Tibial nerve (tissue), 4 donors: ENCODE data around the gene PTPRG. TPM values are rescaled to one million over a fixed set of nuclear protein-coding genes. Genes with fewer than 3 reads are reported as not detected.

Experiments used
- DNase-seq, 2 donors: peaks; one replicate each; pipeline ENCODE4 v3.0.0-alpha.2; 2019; ENCODE audit warnings: low spot score in 2 of 2
- H3K27ac ChIP-seq, 4 donors: fragments of 200-600 bp; sonication (generic) in 3 of 4; one replicate each; pipeline ENCODE4 v1.5.1; 2017 to 2019; ENCODE audit warnings: mild to moderate bottlenecking in 1 of 4
- H3K27me3 ChIP-seq, 2 donors: fragments of 200-600 bp; sonication (generic) in 1 of 2; one replicate each; pipeline versions ENCODE4 v1.5.1 to v1.6.0; 2017 to 2019
- H3K36me3 ChIP-seq, 3 donors: fragments of 200-600 bp; sonication (generic); one replicate each; pipeline ENCODE4 v1.5.1; 2018 to 2019
- H3K4me1 ChIP-seq, 4 donors: fragments of 200-600 bp; sonication (generic) in 3 of 4; one replicate each; pipeline ENCODE4 v1.5.1; 2017 to 2019
- H3K4me3 ChIP-seq, 4 donors: fragments of 200-600 bp; sonication (generic) in 3 of 4; one replicate each; pipeline ENCODE4 v1.5.1; 2017 to 2019; ENCODE audit warnings: mild to moderate bottlenecking in 1 of 4, moderate library complexity in 1 of 4
- H3K9me3 ChIP-seq, 4 donors: fragments of 200-600 bp; sonication (generic) in 3 of 4; one replicate each; pipeline ENCODE4 v1.5.1; 2017 to 2019
- EP300 ChIP-seq, 2 donors: sonication (generic); formaldehyde crosslinking; IDR thresholded peaks; one replicate each; pipeline ENCODE4 v1.6.1; 2017; ENCODE audit warnings: antibody characterized with exemption in 2 of 2, mild to moderate bottlenecking in 1 of 2
- POLR2A ChIP-seq, 2 donors: fragments of 450-650 bp; IDR thresholded peaks; one replicate each; pipeline ENCODE4 v1.6.1; 2017; ENCODE audit warnings: antibody characterized with exemption in 2 of 2, mild to moderate bottlenecking in 2 of 2, moderate library complexity in 2 of 2
- WGBS, 2 donors: methylation state at CpG; one replicate each; pipeline ENCODE4 v1.1.5; 2018; 5-methylcytosine and 5-hydroxymethylcytosine counted together
- total RNA-seq, 4 donors: library from RNA; depleted of rRNA; stranded (reverse); fragments of >200 nt; gene quantifications; one replicate each; pipeline ENCODE4 v1.1.0, GENCODE V29; 2016
- TF ChIP-seq, protein P1 (sequence below), 5 experiments: fragments of 200-600 bp in 3 of 5; fragments of 450-650 bp in 2 of 5; sonication (generic) in 3 of 5; IDR thresholded peaks; one replicate each; pipeline ENCODE4 v1.5.1; 2016 to 2019; ENCODE audit warnings: antibody characterized with exemption in 5 of 5, mild to moderate bottlenecking in 3 of 5, moderate library complexity in 2 of 5

PTPRG gene
- total RNA-seq, 4 donors from 2014 or later, result 112 to 174 (median 121) TPM

- Histone ChIP-seq H3K36me3 (no peaks in the 10 kb centered on the region), H3K27me3 (no peaks in the 10 kb centered on the region), H3K27ac (no peak overlapping the region), H3K4me1 (peaks cover 0 to 11% (median 0%) of the 10 kb centered on the region in 4 donors), H3K4me3 (no peak overlapping the region), H3K9me3 (no peaks in the 10 kb centered on the region)
- no peak for TF ChIP-seq EP300 (IDR thresholded peaks at IDR 0.05)
- no peak for TF ChIP-seq POLR2A (IDR thresholded peaks at IDR 0.05)
- TF ChIP-seq, protein P1, sequence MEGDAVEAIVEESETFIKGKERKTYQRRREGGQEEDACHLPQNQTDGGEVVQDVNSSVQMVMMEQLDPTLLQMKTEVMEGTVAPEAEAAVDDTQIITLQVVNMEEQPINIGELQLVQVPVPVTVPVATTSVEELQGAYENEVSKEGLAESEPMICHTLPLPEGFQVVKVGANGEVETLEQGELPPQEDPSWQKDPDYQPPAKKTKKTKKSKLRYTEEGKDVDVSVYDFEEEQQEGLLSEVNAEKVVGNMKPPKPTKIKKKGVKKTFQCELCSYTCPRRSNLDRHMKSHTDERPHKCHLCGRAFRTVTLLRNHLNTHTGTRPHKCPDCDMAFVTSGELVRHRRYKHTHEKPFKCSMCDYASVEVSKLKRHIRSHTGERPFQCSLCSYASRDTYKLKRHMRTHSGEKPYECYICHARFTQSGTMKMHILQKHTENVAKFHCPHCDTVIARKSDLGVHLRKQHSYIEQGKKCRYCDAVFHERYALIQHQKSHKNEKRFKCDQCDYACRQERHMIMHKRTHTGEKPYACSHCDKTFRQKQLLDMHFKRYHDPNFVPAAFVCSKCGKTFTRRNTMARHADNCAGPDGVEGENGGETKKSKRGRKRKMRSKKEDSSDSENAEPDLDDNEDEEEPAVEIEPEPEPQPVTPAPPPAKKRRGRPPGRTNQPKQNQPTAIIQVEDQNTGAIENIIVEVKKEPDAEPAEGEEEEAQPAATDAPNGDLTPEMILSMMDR (IDR thresholded peaks at IDR 0.05), result no peak
- 93 to 95% methylated on average over 4 of the region's 4 CpGs for WGBS, 2 donors
- DNase-seq, result no peak
These were observed 460.9 kb downstream of the PTPRG start for GRCh38 chr3:62022312-62022711.

DNA sequence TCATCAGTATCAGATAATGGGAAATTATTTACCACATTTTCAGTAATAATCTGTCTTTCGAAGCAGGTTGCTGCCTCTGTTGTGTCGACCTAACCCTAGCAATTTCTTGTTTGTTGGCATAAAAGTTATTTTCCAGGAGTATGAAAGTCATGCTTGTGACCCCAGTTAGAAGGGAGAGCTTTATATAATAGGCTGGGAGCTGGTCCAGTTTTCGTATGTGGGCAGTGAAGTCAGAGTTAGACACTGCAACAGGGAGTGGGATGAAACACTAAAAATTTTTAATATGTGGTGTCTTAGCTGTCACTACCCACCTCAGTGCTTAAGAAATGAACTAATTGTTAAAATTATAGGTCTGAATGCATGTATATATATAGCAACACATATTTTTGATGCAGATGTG is 463.5 kb downstream of the PTPRG start:
- H3K9me3 ChIP-seq, result no peaks in the 10 kb centered on the region
- TF ChIP-seq EP300 (IDR thresholded peaks at IDR 0.05) (no peak), POLR2A (IDR thresholded peaks at IDR 0.05) (no peak)
- TF ChIP-seq, protein P1 (IDR thresholded peaks at IDR 0.05), result no peak
- H3K27me3 ChIP-seq, result no peaks in the 10 kb centered on the region
- no peaks in the 10 kb centered on the region for H3K36me3 ChIP-seq
- no peak overlapping the region for H3K4me3 ChIP-seq
- H3K27ac ChIP-seq, result no peak overlapping the region
- WGBS, 2 donors, result 32 to 45% methylated on average over 3 of the region's 3 CpGs
- DNase-seq, result no peak
- peaks cover 0 to 14% (median 0%) of the 10 kb centered on the region in 4 donors for H3K4me1 ChIP-seq

DNA sequence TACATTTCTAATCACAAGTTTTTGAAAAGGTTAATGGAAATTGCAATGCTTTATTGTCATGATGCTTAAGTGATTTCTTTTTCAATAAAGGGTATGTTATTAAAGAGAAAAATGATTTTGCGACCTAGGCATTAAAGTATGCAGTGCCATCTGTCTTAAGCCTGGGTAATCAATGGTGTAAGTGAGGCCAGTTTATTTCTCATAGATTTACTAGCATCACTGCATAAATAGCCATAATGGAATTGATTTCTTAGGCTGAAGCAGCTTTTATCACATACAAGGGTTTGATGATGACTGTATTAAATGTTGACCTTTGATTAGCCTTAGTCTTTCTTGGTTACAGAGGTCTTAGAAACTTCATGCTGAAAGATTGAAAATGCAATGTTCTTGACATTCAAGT is 464.5 kb downstream of the PTPRG start:
- Histone ChIP-seq H3K27ac (no peak overlapping the region), H3K4me3 (no peak overlapping the region), H3K27me3 (no peaks in the 10 kb centered on the region), H3K9me3 (no peaks in the 10 kb centered on the region), H3K36me3 (no peaks in the 10 kb centered on the region), H3K4me1 (peaks cover 0 to 14% (median 0%) of the 10 kb centered on the region in 4 donors)
- WGBS, 2 donors, result 97 to 100% methylated on average over 1 of the region's 1 CpG
- DNase-seq, result no peak
- TF ChIP-seq, protein P1 (IDR thresholded peaks at IDR 0.05), result no peak
- TF ChIP-seq EP300 (IDR thresholded peaks at IDR 0.05) (no peak), POLR2A (IDR thresholded peaks at IDR 0.05) (no peak)

DNA sequence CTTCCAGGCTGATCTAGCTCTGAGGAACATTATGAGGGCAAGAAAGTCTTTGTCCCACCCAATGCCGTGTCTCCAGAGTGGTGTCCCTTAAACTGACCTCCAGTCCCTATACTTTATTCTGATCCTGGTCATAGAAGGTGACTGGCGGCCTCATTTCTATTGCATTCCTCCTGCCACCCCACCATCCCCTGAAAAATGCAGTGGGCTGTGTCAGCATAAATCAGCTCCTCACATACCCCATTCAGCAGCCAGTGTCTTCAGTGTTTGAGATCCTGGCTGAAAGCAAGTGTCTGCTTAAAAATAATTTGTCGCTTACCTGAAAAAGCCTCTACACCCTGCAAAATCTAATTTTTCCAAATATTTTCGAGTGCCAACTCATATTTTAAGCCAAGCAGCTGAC is 465.9 kb downstream of the PTPRG start:
- H3K27ac ChIP-seq, result no peak overlapping the region
- no peaks in the 10 kb centered on the region for H3K27me3 ChIP-seq
- WGBS, 2 donors, result 76% methylated on average over 4 of the region's 4 CpGs
- no peaks in the 10 kb centered on the region for H3K36me3 ChIP-seq
- no peaks in the 10 kb centered on the region for H3K9me3 ChIP-seq
- no peak for DNase-seq
- H3K4me3 ChIP-seq, result no peak overlapping the region
- peaks cover 0 to 14% (median 0%) of the 10 kb centered on the region in 4 donors for H3K4me1 ChIP-seq
- TF ChIP-seq POLR2A (IDR thresholded peaks at IDR 0.05), result no peak
- TF ChIP-seq EP300 (IDR thresholded peaks at IDR 0.05), result no peak
- TF ChIP-seq, protein P1 (IDR thresholded peaks at IDR 0.05), result no peak

DNA sequence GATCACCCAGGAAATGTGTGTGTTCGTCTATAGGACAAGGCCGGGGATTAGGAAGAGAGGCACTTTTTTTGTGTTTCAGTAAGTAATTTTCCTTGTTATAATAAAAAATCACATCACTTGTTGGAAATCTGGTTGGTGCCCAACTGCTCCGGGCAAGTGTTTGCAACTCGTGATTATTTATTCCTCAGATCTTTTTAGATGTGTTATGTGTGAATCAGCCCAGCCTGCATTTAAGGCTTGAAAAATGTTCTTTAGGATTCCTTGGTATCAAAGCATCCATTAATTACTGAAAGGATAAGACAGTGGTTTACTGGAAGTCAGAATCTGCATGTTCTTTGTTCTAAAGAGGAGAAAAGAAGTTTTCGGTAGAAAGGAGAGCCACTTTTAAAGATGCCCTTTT is 466.4 kb downstream of the PTPRG start:
- peaks cover 0 to 14% (median 0%) of the 10 kb centered on the region in 4 donors for H3K4me1 ChIP-seq
- H3K9me3 ChIP-seq, result no peaks in the 10 kb centered on the region
- DNase-seq, result no peak
- no peaks in the 10 kb centered on the region for H3K36me3 ChIP-seq
- 49 to 53% methylated on average over 5 of the region's 5 CpGs for WGBS, 2 donors
- H3K27me3 ChIP-seq, result no peaks in the 10 kb centered on the region
- no peak overlapping the region for H3K27ac ChIP-seq
- H3K4me3 ChIP-seq, result no peak overlapping the region
- TF ChIP-seq, protein P1 (IDR thresholded peaks at IDR 0.05), result no peak
- TF ChIP-seq POLR2A (IDR thresholded peaks at IDR 0.05) (no peak), EP300 (IDR thresholded peaks at IDR 0.05) (no peak)
